HepG2 (cell line): ENCODE results near the gene PRSS36. TPM values are rescaled to one million over a fixed set of nuclear protein-coding genes. Genes with fewer than 3 reads are reported as not detected.

ENCODE experiments used
- AKAP8 ChIP-seq: sonication (generic); formaldehyde crosslinking; IDR thresholded peaks from 2 replicates; pipeline ENCODE4 v1.5.1; 2020; ENCODE audit warnings: mild to moderate bottlenecking, missing genetic modification reagents
- CC2D1A ChIP-seq: sonication (generic); formaldehyde crosslinking; IDR thresholded peaks from 2 replicates; pipeline ENCODE4 v1.8.1; 2023; ENCODE audit warnings: mild to moderate bottlenecking, missing genetic modification reagents
- DMAP1 ChIP-seq: IDR thresholded peaks from 2 replicates; pipeline ENCODE4 v1.6.1; 2016
- FOXA3 ChIP-seq: IDR thresholded peaks from 2 replicates; pipeline ENCODE4 v1.6.1; 2016; ENCODE audit warnings: missing genetic modification reagents, missing compliant biosample characterization
- IRF1 ChIP-seq: sonication (generic); formaldehyde crosslinking; IDR thresholded peaks from 2 replicates; pipeline ENCODE4 v1.4.0; 2020; ENCODE audit warnings: low read depth, mild to moderate bottlenecking, missing genetic modification reagents
- PHF8 ChIP-seq: sonication (generic); formaldehyde crosslinking; IDR thresholded peaks from 2 replicates; pipeline ENCODE4 v1.5.0; 2020; ENCODE audit warnings: missing genetic modification reagents
- RERE ChIP-seq: IDR thresholded peaks from 2 replicates; pipeline ENCODE4 v1.6.1; 2016; ENCODE audit warnings: low read depth, missing genetic modification reagents, missing compliant biosample characterization
- RORA ChIP-seq: sonication (generic); formaldehyde crosslinking; IDR thresholded peaks from 2 replicates; pipeline ENCODE4 v1.5.0; 2020; ENCODE audit warnings: mild to moderate bottlenecking, missing genetic modification reagents, moderate library complexity
- ZFP36 ChIP-seq: fragments of 150-350 bp; IDR thresholded peaks from 2 replicates; pipeline ENCODE4 v1.6.1; 2018; ENCODE audit warnings: borderline replicate concordance, low read length, low read depth; ENCODE audit not compliant: partially characterized antibody
- ZMYM3 ChIP-seq: sonication (generic); formaldehyde crosslinking; IDR thresholded peaks from 2 replicates; pipeline ENCODE4 v1.5.1; 2020; ENCODE audit warnings: mild to moderate bottlenecking, missing genetic modification reagents
- ZNF468 ChIP-seq: sonication (generic); formaldehyde crosslinking; IDR thresholded peaks from 2 replicates; pipeline ENCODE4 v1.8.0; 2022; ENCODE audit warnings: mild to moderate bottlenecking, moderate library complexity, missing genetic modification reagents
- ZNF747 ChIP-seq: sonication (generic); formaldehyde crosslinking; IDR thresholded peaks from 2 replicates; pipeline ENCODE4 v1.8.1; 2023; ENCODE audit warnings: missing genetic modification reagents, mild to moderate bottlenecking, borderline replicate concordance
- ZNF790 ChIP-seq: sonication (generic); formaldehyde crosslinking; IDR thresholded peaks from 2 replicates; pipeline ENCODE4 v1.8.0; 2022; ENCODE audit warnings: missing genetic modification reagents, mild to moderate bottlenecking, borderline replicate concordance
- ZSCAN20 ChIP-seq: sonication (generic); formaldehyde crosslinking; IDR thresholded peaks from 2 replicates; pipeline ENCODE4 v1.4.0; 2020; ENCODE audit warnings: missing genetic modification reagents, mild to moderate bottlenecking, borderline replicate concordance
- polyA plus RNA-seq, 8 experiments: library from polyadenylated mRNA; depleted of rRNA in 3 of 8; stranded (reverse) in 7 of 8; unstranded in 1 of 8; fragments of >200 nt; fragmentation: Illumina TruSeq in 4 of 8; extraction: Trizol in 4 of 8; gene quantifications; 2 replicates each; pipeline versions ENCODE4 v1.2.1 to v1.2.3, GENCODE V29; 2011 to 2016; ENCODE audit warnings: low read depth in 4 of 8, missing spikeins in 1 of 8, mixed read lengths in 1 of 8; ENCODE audit not compliant: insufficient read depth in 1 of 8
- total RNA-seq, 5 experiments: library from RNA; depleted of rRNA; stranded (reverse); fragments of >200 nt; fragmentation: Illumina TruSeq; extraction: Trizol; gene quantifications; 2 replicates each; pipeline ENCODE4 v1.2.3, GENCODE V29; 2016; ENCODE audit warnings: low read depth in 1 of 5
- TF ChIP-seq, protein P1 (sequence below): sonication (generic); formaldehyde crosslinking; IDR thresholded peaks from 2 replicates; pipeline ENCODE4 v1.5.0; 2020; ENCODE audit warnings: missing genetic modification reagents, mild to moderate bottlenecking, borderline replicate concordance
- TF ChIP-seq, protein P2 (sequence below): sonication (generic); formaldehyde crosslinking; IDR thresholded peaks from 2 replicates; pipeline ENCODE4 v1.9.0; 2022; ENCODE audit warnings: low read depth, missing genetic modification reagents
- TF ChIP-seq, protein P3 (sequence below): sonication (generic); formaldehyde crosslinking; IDR thresholded peaks from 2 replicates; pipeline ENCODE4 v1.9.0; 2022; ENCODE audit warnings: missing genetic modification reagents, mild to moderate bottlenecking, borderline replicate concordance
- TF ChIP-seq, protein P4 (sequence below): sonication (generic); formaldehyde crosslinking; IDR thresholded peaks from 2 replicates; pipeline ENCODE4 v1.4.0; 2020; ENCODE audit warnings: mild to moderate bottlenecking, low read depth, missing genetic modification reagents

PRSS36 gene
- total and polyA plus RNA-seq, 2 of the 13 experiments (the other 11 are each of a cell fraction or from before 2014, with no cell fraction given) = 1.5 to 2.1 TPM

GRCh38 chr16:31108035-31108793 lies 41.7 kb downstream of the PRSS36 start, which contains the start of gene BCKDK (continued):
- TF ChIP-seq AKAP8 (CRISPR knock-in tag) (no peak), CC2D1A (CRISPR knock-in tag) (no peak), RERE (no peak), IRF1 (CRISPR knock-in tag) (no peak), ZMYM3 (CRISPR knock-in tag) (no peak; the same call in 1 of the 2 replicates), ZFP36 (no peak), RORA (CRISPR knock-in tag) (no peak), FOXA3 (peak; percentile 37; the same call in 1 of the 2 replicates), PHF8 (CRISPR knock-in tag) (peak; percentile 90), ZSCAN20 (CRISPR knock-in tag) (peak; percentile 82), DMAP1 (CRISPR knock-in tag) (peak; percentile 65; the same call in 1 of the 2 replicates), ZNF790 (CRISPR knock-in tag) (peak; percentile 87; the same call in 1 of the 2 replicates), ZNF468 (CRISPR knock-in tag) (no peak), ZNF747 (CRISPR knock-in tag) (peak; percentile 72; the same call in 1 of the 2 replicates)
- TF ChIP-seq, protein P1, sequence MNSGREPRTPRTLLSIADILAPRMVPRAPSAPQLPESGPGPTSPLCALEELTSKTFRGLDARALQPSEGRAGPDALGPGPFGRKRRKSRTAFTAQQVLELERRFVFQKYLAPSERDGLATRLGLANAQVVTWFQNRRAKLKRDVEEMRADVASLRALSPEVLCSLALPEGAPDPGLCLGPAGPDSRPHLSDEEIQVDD (CRISPR knock-in tag) = no peak
- TF ChIP-seq, protein P2, sequence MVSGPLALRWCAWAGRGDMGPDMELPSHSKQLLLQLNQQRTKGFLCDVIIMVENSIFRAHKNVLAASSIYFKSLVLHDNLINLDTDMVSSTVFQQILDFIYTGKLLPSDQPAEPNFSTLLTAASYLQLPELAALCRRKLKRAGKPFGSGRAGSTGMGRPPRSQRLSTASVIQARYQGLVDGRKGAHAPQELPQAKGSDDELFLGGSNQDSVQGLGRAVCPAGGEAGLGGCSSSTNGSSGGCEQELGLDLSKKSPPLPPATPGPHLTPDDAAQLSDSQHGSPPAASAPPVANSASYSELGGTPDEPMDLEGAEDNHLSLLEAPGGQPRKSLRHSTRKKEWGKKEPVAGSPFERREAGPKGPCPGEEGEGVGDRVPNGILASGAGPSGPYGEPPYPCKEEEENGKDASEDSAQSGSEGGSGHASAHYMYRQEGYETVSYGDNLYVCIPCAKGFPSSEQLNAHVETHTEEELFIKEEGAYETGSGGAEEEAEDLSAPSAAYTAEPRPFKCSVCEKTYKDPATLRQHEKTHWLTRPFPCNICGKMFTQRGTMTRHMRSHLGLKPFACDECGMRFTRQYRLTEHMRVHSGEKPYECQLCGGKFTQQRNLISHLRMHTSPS (CRISPR knock-in tag) = no peak; the same call in 1 of the 2 replicates
- TF ChIP-seq, protein P3, sequence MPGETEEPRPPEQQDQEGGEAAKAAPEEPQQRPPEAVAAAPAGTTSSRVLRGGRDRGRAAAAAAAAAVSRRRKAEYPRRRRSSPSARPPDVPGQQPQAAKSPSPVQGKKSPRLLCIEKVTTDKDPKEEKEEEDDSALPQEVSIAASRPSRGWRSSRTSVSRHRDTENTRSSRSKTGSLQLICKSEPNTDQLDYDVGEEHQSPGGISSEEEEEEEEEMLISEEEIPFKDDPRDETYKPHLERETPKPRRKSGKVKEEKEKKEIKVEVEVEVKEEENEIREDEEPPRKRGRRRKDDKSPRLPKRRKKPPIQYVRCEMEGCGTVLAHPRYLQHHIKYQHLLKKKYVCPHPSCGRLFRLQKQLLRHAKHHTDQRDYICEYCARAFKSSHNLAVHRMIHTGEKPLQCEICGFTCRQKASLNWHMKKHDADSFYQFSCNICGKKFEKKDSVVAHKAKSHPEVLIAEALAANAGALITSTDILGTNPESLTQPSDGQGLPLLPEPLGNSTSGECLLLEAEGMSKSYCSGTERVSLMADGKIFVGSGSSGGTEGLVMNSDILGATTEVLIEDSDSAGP (CRISPR knock-in tag) = peak; percentile 89
- TF ChIP-seq, protein P4, sequence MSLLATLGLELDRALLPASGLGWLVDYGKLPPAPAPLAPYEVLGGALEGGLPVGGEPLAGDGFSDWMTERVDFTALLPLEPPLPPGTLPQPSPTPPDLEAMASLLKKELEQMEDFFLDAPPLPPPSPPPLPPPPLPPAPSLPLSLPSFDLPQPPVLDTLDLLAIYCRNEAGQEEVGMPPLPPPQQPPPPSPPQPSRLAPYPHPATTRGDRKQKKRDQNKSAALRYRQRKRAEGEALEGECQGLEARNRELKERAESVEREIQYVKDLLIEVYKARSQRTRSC (CRISPR knock-in tag) = no peak
